GM19043 (cell line): Measurements from ENCODE around the gene KASH5.
A peak's percentile ranks its signal among the peaks of the same experiment; 100 is the strongest.
"Not testable (repeated sequence)": the region's sequence is repeated elsewhere in the genome, so short reads cannot be mapped to it uniquely, and the experiment has no call there.

ENCODE experiments used
- ATAC-seq: cut with Tn5 transposase; IDR thresholded peaks from one replicate; pipeline ENCODE4 v1.9.1; 2021; ENCODE audit warnings: low read depth; ENCODE audit not compliant: unreplicated experiment

KASH5 gene

DNA sequence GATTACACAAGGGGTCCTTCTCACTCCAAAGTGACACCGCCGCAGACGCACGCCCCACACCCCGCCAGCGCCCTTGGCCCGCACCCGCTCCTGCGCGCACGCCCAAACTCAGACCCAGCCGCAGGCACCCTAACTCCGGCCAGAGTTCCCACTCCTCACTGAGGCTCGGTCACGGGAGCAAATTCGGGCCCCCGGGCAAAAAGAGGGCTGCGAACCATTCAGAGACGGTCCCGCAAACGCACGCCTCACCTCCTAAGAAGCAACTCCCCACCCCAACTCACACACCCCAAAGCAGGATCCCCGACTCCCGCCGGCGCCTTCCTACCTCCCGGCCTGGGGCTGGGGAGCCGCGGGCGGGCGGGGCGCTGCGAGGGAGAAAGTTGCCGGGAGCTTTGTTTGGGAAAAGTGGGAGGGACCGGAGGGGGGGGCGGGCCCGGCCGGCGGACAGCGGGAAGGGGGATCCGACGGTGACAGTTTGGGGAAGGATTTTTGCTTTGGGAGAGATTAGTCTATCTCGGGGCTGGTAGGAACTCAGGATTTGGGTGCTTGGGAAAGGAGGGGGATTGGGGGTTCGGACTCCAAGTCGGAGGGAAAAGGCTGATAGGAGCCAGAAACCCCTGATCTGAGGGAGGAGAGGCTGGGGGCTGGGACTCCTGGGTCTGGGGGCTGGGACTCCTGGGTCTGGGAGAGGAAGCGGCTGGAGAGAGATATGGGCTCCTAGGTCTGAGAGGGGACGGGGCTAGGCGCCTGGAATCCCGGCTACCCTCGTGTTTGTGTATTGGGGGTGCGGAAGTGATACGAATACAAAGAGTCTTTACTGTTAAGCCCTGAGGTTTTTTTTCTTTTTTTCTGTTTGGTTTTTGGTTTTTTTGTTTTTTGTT, 25.8 kb upstream of the KASH5 start, which contains the start of gene TEAD2:
Gene TEAD2 (minus strand): TSS at position 369 of the 881 bp plus-strand sequence. CDS start 2,341 bp downstream, outside the sequence.
- no peak for ATAC-seq

- no peak for ATAC-seq
Measured at GRCh38 chr19:49362929-49363267, 25.2 kb upstream of the KASH5 start.

- ATAC-seq: peak; percentile 34
Measured at GRCh38 chr19:49363268-49364082, 24.6 kb upstream of the KASH5 start, which contains the start of gene DKKL1. TSS of gene DKKL1 (plus strand) at chr19:49363877. CDS start at chr19:49363999, 122 bp downstream.

DNA sequence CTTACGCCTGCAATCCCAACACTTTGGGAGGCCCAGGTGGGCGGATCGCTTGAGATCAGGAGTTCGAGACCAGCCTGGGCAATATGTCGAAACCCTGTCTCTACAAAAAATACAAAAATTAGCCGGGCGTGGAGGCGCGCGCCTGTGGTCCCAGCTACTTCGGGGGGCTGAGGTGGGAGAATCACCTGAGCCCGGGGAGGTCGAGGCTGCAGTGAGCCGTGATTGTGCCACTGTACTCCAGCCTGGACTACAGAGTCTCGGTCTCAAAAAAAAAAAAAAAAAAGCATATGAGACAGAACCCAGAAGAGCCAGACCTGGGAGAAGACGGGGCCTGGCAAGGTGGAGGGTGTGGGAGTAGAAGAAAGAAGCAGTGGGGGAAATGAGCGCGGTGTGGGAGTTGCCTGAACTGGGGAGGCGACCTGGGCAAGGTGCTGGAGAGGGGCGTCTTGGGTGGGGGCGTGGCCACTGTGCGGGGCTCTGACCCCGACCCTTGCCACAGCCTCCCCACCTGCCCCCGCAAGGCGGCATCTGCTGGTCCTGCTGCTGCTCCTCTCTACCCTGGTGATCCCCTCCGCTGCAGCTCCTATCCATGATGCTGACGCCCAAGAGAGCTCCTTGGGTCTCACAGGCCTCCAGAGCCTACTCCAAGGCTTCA, 23.8 kb upstream of the KASH5 start:
- ATAC-seq: no peak

GRCh38 chr19:49366110-49366509, 21.9 kb upstream of the KASH5 start:
- ATAC-seq: no peak

- no peak for ATAC-seq
Measured at GRCh38 chr19:49368711-49369358, 19.2 kb upstream of the KASH5 start.

DNA sequence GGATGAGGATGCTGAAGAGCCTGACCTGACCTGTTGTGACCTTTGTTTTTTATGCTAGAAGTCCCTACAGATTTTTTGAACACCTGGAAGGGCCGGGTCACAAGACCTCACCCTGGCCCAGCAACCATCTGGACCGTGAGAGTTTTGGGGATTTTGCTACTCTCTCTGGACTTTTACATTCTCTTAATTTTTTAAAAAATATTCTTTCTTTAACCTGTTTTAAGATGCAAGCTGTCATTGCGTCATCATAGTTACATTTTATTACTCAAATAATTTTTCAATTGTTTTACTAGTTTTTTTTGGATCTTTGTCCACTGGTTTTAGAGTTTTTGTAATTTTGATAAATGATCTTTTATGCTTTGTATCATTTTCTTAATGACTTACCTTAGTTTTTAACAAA, 16.9 kb upstream of the KASH5 start:
- ATAC-seq: no peak

GRCh38 chr19:49373174-49373573, 14.9 kb upstream of the KASH5 start:
- not testable (repeated sequence) for ATAC-seq

GRCh38 chr19:49374665-49375434, 13.2 kb upstream of the KASH5 start:
- no peak for ATAC-seq

DNA sequence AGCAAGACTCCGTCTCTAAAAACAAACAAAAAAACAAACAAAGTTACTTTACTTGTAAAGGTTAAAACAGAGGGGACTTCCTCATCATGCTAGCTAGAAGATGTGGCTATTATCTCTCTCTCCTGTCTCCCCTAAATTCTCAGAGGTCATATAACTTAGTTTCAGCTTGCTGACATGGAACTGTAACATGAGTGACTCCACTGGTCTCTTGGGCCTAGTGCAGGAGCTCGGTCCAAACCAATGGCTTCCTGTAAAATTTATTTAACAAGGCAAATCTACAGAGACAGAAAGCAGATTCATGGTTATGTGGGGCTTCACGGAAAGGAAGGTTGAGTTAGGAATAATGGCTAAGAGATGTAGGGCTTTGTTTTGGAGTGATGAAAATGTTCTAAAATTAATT, 9.5 kb upstream of the KASH5 start:
- ATAC-seq: no peak

DNA sequence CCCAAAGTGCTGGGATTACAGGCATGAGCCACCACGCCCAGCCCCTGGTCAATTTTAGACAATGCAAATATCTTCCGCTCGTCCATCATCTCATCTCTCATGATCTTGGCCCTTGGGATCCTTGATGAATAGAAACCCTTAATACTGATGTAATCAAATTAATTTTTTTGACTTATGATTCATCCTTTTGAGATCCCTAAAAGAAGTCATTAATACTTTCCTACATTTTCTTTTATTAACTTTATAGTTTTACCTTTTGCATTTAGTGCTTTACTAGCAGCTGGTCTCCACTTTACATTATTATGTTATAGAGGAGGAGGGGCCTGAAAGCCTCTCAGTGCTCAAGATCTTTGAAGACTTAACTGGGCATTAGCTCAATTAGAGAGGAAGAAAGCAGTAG, 7.7 kb upstream of the KASH5 start:
- no peak for ATAC-seq

DNA sequence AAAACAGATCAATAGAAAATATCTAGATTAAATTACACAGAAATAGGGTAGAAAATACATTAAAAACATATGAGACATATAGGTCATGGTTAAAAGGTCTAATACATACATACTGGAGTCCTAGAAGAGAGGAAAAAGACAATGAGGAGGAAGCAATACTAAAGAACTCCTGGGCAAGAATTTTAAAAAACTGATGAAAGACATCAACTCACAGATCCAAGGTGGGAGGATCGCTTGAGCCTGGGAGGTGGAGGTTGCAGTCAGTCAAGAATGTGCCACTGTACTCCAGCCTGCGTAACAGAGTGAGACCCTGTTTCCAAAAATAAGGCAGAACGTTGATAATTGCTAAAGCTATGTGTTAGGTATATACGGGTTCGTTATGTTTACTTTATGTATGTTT, 5.4 kb upstream of the KASH5 start:
- no peak for ATAC-seq

DNA sequence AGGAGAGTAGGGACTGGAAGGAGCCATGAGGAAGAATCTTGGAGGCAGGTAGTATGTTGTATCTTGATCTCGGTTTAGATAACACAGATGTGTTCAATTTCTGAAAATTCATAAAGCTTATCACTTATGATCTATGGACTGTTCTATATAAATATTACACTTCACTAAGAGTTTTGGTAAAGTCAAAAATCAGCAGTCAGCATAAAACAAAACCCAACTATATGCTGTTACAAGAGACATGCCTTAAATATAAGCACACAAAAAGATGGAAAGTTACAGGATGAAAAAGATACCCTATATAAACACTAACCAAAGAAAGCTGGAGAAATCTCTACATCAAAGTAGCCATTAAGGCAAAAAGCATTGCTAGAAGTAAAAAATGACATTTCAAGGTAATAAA, 4.5 kb upstream of the KASH5 start:
- ATAC-seq: no peak

- ATAC-seq: no peak
Measured at GRCh38 chr19:49389406-49389805, 1.4 kb downstream of the KASH5 start.

DNA sequence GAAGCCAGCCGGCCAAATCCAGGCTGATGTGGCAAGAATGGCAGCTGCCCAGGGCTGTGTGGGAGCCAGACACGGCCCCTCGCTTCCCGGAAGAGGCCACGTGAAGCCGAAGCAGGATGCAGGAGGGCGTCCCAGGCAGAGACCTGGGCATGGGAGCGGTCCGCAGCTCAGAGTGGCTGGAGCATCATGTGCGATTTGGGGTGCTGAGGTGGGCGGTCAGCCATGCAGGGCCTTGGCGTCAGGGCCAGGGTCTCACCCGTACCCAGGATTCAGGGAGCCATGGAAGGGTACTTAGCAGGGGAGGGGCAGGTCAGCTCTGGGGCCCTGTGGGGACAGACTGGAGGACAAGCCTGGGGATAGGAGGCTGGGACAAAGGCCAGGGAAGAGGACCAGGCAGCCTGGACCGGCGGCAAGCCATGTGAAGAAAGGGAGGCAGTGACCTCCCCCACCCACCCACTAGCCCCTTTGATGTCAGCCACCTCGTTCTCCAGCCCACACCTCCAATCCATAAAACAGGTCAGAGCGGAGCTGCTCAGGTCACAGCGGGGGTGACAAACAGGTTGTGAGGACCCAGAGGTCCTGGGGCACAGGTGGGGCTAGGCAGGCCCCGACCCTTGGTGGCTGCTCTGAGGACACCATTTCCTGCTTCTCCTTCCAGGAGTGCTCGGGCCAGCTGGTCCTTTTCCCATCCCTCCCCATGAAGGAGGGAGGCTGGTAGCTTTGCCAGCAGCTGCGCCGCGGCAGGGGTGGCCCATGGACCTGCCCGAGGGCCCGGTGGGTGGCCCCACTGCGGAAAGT, 2.3 kb downstream of the KASH5 start:
- no peak for ATAC-seq

GRCh38 chr19:49390929-49391359, 2.9 kb downstream of the KASH5 start:
- no peak for ATAC-seq

- no peak for ATAC-seq
Measured at GRCh38 chr19:49391581-49392399, 3.7 kb downstream of the KASH5 start.

- ATAC-seq: no peak
Measured at GRCh38 chr19:49393881-49394280, 5.8 kb downstream of the KASH5 start.
